A673 (cell line): Measurements from ENCODE around the gene UQCRH.

ENCODE experiments used
- CTCF ChIP-seq: fragments of 300-800, 200-600 bp; sonication (generic); conservative IDR thresholded peaks from 2 replicates; pipeline ENCODE4 v1.5.1; 2017; ENCODE audit warnings: low read depth, mild to moderate bottlenecking, antibody characterized with exemption, low read length, moderate library complexity, mixed read lengths
- EZH2 ChIP-seq: fragments of 200-600 bp; sonication (generic); IDR thresholded peaks from 2 replicates; pipeline ENCODE4 v1.6.1; 2017; ENCODE audit warnings: borderline replicate concordance, low read depth, mild to moderate bottlenecking, mixed read lengths, antibody characterized with exemption, low read length; ENCODE audit not compliant: poor library complexity, severe bottlenecking

GRCh38 chr1:46342677-46343350, 39.3 kb downstream of the UQCRH start:
- TF ChIP-seq CTCF (no peak), EZH2 (no peak)
